HG02840 (cell line): ENCODE measurements around the gene PLTP.
"Not testable (repeated sequence)": the region's sequence is repeated elsewhere in the genome, so short reads cannot be mapped to it uniquely, and the experiment has no call there.

Source experiments
- ATAC-seq: cut with Tn5 transposase; IDR thresholded peaks from one replicate; pipeline ENCODE4 v1.9.1; 2021; ENCODE audit warnings: mild to moderate bottlenecking, moderate library complexity, moderate number of reproducible peaks; ENCODE audit not compliant: unreplicated experiment, low FRiP score

The PLTP gene, protein sequence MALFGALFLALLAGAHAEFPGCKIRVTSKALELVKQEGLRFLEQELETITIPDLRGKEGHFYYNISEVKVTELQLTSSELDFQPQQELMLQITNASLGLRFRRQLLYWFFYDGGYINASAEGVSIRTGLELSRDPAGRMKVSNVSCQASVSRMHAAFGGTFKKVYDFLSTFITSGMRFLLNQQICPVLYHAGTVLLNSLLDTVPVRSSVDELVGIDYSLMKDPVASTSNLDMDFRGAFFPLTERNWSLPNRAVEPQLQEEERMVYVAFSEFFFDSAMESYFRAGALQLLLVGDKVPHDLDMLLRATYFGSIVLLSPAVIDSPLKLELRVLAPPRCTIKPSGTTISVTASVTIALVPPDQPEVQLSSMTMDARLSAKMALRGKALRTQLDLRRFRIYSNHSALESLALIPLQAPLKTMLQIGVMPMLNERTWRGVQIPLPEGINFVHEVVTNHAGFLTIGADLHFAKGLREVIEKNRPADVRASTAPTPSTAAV

DNA sequence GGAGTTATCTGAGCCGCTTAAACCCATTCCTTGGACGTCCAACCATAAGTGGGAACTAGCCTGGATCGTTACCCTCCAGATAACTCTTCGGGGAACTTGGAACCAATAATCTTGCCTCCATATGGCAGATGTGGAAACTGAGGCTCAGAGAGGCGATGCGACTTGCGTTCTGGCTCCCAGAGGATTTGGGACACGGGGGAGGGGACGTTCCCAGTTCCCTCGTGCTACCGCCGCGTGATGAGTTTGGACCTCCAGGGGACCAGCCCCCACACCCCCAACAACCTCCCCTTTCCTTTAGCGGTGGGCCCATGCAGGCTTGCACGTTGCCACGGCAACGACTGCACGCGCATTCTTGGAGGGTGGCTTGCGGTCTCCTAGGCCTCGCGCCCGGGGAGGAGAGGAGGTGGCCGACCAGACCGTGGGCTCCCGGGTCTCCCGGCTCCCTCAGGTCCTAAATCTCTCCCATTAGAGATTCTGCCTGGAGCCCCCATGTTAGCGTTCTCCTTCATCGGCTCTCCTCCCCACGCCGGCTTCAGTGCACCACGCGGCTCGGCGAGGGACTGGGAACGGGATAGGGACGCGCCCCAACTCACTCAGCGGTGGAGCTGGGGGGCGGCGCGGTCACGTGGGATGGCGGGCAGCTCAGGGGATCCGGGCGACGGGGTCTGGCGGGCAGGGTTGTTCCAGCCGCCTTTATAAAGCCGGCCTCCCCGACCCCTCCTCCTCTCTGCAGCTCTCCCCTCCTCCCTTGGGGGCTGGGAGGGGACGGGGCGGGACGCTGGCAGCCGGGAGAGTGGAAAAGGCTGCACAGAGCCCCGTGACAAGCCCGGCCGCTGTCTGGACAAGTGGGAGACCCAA is at the start of gene PLTP:
TSS of gene PLTP (minus strand) at position 670 of the 858 bp plus-strand sequence. CDS start 703 bp downstream, outside the sequence.
- ATAC-seq: no peak

DNA sequence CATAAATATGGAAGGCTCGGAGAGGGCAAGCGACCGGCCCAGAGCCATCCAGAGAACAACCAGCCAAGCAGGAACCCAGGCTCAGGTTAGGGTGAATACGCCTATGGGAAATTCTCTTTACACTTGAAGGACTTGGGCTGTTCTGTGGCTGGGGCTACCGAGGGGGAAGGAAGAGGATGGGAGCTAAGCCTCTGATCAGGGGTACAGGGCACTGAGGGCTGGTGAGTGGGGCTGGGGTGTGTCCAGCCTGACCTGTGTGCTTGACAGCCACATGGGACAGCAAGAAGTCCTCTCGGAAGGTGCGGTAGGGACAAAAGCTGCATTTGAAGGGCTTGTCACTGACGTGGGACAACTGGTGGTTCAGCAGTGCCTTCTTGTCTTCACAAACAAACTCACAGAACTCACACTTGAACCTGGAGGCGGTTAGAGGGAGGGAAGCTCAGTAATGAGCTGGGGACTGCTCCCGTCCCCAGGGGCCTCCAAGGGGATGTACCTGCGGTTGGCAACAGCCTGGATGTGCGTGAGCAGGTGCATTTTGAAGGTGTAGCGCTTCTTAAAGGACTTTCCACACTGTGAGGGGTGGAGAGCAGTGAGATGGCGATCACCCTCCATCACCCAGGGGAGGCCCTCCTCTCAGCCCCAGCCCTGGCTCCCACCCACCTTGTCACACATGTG is 48.1 kb upstream of the PLTP start:
- ATAC-seq: no peak

DNA sequence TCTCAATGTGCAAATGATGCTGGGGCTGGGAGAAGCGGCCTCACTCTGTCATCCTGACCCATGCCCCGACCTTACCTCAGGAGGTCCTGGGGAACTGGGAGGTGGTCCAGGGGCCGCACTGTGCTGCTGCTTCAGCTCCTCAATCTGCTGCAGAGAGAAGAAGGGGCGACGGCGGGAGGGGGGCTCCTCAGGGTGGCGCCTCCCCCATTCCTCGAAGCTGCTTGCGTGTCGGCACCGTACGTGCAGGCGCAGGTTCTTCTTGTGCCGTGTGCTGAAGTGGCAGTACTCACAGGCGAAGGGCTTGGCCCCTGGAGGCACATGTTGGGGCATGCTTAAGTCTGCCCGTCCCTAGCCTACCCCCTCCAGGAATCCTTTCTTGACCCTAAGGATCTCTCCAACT is 47.2 kb upstream of the PLTP start:
- no peak for ATAC-seq

DNA sequence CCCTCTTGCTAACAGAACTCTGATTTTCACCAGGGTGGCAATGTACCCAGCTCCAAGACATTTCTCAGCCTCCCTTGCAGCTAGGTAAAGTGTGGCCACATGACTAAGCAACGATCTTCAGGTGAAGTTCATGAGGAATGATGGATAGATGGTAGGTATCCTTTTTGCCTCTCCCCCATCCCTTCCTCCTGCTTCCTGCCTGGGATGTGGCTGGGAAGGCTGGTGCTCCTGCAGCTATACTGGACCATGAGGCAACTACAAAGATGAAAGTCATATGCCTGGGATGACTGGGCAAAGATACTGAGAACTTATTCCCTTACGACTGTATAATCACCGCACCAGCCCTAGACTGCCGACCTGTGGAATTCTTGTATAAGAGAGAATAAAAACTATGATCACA is 46.6 kb upstream of the PLTP start:
- ATAC-seq: no peak

DNA sequence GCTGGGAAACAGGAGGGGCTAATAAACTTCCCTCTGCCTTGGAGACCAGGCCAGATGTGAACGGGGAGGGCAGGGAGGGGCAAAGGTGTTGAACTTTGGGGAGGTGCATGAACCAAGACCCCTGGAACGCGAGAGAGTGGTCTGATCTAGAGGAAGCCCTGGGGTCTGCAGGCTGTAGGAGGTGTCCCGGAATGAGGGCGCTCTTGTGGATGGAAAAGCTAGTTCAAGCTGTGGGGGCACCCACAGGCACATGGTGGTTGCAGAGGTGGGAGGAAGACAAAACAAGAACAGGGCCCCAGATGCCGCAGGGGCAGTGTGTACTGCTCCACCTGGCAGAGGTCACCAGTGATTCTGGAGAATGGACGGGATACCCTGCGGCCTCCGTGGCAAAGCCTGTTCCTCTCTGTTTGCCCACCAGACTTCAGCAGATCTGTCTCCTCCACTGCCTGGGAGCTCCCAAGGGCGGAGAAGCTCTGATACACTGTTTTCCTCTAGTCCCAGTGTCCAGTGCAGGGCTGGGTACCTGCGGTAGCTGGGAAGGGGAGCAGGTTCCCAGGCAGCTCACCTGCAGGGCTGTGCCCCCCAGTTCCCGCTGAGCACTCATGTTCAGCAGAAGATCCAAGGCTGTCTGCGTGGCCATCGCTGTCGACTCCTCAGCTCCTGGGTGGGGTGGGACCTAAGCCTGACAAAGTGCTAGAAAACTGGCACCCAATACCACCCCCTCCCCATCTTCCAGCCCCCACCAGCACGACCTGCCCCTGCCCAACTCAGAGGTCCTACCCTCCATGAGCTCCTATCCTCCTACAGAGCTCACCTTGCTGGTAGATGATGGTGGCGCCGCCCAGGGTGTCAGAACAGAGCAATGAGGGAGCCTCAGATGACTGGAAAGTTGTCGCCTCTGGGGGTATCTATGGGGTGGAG is 45.3 kb upstream of the PLTP start:
- no peak for ATAC-seq

DNA sequence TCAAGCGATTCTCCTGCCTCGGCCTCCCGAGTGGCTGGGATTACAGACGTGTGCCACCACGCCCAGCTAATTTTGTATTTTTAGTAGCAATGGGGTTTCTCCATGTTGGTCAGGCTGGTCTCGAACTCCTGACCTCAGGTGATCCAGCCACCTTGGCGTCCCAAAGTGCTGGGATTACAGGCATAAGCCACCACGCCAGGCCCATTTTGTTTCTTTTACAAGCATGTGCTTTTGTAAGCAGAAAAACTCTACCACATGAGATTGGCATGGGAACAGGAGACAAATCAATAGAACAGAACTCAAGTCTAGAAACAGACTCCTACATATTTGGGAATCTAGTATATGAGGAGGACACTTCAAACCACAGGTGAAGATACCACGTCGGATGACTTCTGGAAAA is 44.4 kb upstream of the PLTP start:
- not testable (repeated sequence) for ATAC-seq

DNA sequence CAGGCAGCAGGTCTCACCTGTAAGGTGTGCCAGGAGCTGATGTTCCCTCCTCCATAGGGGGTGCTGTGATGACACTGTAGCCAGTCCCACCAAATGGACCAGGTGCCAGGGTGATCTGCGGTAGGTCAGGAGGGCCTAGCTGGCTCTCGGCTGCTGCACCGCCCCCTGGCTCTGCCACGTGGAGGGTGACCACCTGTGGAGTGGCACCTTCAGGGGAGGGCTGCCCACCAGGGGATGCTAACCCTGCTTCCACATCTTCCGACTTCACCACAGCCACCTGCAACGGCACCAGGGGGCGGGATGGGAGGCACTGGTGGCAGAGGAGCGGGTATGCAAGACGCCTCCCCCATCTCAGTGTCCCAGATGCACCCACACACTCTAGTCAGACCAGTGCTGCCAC is 41.7 kb upstream of the PLTP start:
- no peak for ATAC-seq

DNA sequence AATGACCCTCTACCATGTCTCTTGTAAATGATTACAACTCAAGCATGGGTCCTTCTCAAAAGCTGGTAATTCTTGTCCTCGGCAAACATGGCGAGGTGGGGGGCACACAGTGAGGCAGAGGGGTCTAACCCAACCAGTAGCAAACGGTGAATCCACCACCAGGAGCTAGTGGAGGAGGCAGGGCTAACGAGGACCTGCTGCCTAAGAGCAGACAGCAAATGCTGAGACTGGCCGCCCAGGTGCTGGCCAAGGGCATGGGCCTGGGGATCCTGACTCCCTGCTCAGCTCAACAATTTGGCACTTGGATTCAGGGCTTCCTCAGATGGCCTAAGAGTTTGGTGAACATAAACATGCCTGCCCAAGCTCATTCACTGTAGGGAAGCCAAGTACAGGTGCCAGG is 40.9 kb upstream of the PLTP start:
- no peak for ATAC-seq

DNA sequence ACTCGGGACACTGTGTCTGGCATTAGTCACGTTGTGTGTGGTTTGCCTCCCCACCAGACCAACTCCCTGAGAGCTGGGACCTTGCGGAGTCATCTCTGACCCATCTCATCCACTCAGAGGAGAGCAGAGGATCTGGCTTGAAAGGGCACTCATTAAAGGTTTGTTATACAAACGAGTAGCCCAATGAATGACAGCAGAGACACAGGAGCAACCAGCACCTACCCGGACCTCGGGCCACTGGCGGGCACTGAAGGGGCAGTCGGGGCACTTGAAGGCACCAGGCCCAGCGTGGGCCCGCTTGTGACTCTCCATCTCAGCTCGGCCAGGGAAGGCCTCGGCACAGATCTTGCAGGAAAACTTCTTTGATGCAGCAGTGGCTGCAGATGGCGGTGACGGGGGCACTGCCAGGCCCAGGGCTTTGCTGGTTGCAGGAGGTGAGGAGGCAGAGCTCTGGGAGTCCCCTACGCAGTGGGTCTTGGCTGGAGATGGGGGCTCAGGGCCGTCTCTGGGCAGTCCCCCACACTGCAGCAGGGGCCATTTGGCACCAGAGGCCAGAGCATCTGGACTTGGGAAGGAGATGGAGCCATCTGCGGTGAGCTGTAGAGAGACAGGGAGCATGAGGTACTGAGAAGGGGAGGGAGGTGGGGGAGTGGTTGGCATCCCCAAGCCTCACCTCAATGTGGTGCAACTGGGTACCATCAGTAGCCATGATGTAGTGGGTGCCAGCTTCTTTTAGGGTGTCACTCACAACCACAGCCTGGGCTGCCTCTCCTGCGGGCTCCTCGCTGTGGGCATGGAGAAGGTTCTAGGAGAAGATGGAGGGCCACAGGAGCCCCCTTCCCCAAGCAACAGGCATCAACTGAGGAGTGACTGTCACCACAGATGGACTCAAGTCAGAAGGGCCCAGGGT is 40.2 kb upstream of the PLTP start:
- ATAC-seq: no peak

DNA sequence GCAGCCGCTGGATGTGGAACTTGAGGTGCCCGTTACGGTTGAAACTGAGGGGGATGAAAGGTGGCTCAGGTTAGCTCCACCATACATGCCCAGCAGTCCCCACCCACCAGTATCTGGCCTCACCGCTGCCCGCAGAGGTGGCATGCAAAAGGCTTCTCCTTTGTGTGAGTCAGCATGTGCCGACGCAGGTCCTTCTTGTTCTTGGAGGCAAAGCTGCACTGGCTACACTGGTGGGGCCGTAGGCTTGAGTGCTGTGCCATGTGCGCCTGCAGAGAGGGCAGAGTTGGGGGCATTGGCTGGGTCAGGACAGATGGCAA is 38.3 kb upstream of the PLTP start:
- no peak for ATAC-seq

DNA sequence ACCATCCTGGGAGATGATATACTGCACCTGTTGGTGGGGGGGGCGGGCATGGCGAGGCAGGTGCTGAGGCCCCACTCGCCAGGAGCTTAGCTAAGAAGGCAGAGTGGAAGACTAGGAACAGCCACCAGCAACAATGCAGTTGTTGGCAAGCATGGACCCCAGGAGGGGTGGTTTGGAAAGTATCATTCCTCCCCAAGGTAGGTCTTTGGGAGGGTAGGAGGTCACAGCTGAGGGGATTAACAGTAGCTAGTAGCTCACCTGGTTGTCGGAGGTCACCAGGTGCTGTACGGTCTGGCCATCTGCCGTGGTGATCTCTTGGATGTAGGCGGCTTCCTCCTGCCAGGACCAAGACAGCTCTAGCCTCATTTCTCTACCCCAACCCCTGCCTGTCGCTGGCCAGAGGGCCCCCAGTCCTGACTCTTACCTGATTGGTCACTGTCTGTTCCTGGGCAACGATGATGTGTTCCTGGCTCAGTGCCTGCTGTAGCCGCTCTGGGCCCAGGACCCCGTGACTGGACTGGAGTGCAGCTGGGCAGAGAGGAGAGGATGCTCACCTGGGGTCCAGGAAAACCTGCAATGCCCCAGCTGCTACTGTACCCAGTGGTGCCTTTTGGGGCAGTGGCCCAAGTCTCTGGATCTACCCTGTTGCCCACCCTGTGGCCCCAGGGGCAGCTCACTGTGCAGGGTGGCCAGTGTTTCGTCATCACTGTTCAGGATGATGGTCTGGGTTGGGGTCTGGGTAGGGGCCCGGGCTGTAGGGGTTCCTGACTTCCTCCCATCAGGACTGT is 37.8 kb upstream of the PLTP start:
- ATAC-seq: no peak

DNA sequence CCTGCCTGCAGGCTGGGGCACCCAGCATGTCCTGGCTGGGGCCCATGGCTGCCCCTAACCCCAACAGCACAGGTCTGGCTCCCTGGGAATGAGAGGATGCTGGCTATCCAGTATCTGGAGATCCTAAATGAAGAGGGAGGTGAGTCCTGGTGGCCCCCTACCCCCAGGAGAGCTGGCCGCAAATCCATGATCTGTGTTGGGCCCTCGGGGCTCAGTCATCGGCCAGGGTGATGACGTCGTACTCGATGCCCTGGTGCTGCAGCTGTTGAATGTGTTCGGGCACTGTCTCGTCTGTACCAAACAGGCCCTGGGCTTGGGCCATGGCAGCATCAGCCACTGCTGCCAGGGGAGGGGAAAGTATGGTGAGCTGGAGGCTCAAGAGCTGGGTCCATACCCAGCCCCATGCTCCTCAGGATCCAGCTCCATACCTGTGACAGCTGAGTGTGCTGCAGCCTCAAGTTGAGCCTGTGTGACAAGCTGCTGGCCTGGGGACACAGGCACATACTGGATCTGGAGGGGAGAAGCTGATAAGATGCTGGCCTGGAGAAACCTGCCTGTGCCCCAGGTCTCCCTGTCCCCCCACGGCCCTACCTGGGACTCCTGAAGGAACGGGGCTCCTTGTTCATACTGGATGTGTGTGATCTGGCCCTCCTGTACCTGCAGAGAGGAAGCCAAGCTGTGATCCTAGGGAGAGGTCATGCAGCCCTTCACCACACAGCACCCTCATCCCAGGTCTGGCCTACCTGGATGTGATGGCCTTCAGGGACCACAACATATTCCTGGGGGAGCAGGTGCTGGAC is 37.0 kb upstream of the PLTP start:
- ATAC-seq: no peak

DNA sequence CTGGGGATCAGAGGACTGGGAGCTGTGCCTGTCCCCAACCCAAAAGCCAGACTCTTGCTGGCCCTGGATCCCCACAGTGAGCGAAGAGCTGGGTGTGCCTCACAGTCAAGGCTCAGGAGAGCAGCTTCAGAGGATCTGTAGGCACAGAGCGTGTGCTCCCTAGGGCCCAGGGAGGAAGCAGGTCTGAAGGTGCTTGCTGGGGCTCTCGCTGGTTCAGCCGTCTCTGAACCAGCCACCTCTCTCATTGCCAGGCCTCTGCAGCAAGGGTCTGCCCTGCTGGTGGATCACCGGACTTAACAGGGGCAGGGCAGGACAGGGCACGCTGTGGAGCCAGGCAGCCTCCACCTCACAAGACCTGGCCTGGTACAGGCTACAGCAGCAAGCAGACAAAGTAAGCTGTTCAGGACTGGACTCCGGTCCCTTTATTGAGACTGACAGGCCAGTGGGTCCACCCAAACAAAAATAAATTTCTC is 36.3 kb upstream of the PLTP start:
- no peak for ATAC-seq

DNA sequence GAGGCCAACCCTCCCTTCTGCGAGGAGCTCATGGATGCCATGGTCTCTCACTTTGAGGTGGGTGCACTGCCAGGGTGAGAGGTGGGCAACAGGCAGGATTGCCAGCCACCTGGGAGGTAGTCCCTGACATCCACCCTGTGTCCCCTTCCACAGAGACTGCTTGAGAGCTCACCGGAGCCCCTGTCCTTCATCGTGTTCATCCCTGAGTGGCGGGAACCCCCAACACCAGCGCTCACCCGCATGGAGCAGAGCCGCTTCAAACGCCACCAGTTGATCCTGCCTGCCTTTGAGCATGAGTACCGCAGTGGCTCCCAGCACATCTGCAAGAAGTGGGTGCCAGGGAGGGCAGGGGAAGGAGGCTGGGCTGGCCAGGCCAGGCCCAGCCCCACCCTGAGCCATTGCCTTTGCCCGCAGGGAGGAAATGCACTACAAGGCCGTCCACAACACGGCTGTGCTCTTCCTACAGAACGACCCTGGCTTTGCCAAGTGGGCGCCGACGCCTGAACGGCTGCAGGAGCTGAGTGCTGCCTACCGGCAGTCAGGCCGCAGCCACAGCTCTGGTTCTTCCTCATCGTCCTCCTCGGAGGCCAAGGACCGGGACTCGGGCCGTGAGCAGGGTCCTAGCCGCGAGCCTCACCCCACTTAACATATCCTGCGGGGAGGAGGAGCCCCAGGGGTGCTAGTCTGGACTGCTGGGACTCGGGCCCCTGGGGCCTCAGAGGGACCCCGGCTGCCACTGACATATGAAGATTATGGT is 35.3 kb upstream of the PLTP start:
- no peak for ATAC-seq

DNA sequence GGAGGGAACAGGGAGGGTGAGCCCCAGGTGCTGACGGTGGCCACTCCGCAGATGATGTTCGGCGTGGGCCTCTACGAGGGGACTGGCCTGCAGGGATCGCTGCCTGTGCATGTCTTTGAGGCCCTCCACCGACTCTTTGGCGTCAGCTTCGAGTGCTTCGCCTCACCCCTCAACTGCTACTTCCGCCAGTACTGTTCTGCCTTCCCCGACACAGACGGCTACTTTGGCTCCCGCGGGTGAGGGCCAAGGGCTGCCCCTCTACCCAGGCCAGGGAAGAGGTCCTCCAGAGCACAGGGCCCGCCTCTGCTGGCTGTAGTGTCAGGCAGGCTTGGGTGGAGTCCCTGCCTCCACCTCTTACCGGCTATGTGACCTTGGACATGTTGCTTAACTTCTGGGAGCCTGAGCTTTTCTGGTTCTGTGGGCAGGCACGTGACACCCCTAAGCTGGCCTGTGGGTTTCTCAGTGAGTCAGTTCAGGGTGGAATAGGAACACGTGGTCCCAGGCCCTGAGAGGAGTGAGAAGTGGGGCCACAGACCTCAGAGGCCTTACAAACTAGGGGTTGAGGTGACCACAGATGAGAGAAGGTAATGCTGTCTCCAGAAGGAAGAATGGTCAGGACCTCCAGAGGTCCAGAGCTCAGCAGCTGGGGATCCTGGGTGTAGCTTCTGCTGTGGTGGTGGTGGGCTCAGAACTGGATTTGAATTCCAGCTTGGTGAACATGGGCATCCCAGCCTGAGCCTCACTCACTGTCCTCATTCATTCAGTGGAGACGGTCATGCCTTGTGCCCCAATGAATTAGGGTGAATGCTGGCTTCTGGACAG is 34.4 kb upstream of the PLTP start:
- no peak for ATAC-seq

DNA sequence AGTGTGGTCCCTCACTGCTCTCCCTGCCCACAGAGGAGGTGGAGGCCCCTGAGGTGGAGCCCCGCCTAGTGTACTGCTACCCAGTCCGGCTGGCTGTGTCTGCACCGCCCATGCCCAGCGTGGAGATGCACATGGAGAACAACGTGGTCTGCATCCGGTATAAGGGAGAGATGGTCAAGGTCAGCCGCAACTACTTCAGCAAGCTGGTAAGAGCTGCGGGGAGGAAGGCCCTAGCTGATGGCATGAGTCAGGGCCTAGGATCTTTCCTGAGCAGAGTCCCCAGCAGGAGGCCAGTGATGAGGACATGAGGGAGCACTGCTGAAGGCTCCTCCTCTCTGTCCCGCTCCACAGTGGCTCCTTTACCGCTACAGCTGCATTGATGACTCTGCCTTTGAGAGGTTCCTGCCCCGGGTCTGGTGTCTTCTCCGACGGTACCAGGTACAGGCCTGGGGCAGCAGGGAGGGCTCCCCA is 33.8 kb upstream of the PLTP start:
- no peak for ATAC-seq
